Activated T-cell treated with anti-CD3 and anti-CD28 coated beads, Interleukin-2, amount 50 U/mL, for 24 hours (primary cell): ENCODE data around the gene TSPAN32.

Experiments
- DNase-seq: peaks from one replicate; pipeline ENCODE4 v3.0.0-alpha.2; 2020
- H3K27ac Mint-ChIP-seq: 2 replicates; pipeline ENCODE4 v1.8.0; 2020; ENCODE audit warnings: mild to moderate bottlenecking, mixed read lengths
- H3K27me3 Mint-ChIP-seq: 2 replicates; pipeline ENCODE4 v1.8.0; 2020; ENCODE audit warnings: mixed read lengths
- H3K36me3 Mint-ChIP-seq: 2 replicates; pipeline ENCODE4 v1.8.0; 2020; ENCODE audit warnings: low read depth, mixed read lengths
- H3K4me1 Mint-ChIP-seq: 2 replicates; pipeline ENCODE4 v1.8.0; 2020; ENCODE audit warnings: low read depth, mixed read lengths
- H3K4me3 Mint-ChIP-seq: 2 replicates; pipeline ENCODE4 v1.8.0; 2020; ENCODE audit warnings: mild to moderate bottlenecking, moderate library complexity, mixed read lengths
- H3K9me3 Mint-ChIP-seq: 2 replicates; pipeline ENCODE4 v1.8.0; 2020; ENCODE audit warnings: mixed read lengths

The TSPAN32 gene

DNA sequence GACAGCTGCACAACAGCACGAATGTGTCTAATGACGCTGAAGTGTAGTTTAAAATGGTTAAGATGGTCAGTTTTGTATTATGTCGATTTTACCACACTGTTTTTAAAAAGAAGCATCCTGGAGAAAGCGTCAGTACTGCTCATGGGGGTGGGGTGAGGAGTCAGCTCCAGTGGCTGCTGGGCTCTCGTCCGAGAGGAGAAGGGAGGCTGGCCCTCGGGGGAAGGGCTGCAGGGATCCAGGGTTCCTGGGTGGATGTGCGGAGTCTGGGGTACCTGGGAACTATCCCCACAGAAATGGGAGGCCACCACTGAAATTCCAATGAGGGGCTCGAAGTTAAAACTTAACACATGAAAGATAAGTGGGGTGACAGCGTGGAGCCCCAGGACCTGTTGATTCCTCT, 12.0 kb upstream of the TSPAN32 start:
- DNase-seq, result no peak
- H3K27me3 Mint-ChIP-seq, result no peaks in the 10 kb centered on the region
- no peaks in the 10 kb centered on the region for H3K9me3 Mint-ChIP-seq
- H3K4me1 Mint-ChIP-seq, result peaks cover 15% of the 10 kb centered on the region
- H3K4me3 Mint-ChIP-seq, result no peak overlapping the region
- no peaks in the 10 kb centered on the region for H3K36me3 Mint-ChIP-seq
- no peak overlapping the region for H3K27ac Mint-ChIP-seq

DNA sequence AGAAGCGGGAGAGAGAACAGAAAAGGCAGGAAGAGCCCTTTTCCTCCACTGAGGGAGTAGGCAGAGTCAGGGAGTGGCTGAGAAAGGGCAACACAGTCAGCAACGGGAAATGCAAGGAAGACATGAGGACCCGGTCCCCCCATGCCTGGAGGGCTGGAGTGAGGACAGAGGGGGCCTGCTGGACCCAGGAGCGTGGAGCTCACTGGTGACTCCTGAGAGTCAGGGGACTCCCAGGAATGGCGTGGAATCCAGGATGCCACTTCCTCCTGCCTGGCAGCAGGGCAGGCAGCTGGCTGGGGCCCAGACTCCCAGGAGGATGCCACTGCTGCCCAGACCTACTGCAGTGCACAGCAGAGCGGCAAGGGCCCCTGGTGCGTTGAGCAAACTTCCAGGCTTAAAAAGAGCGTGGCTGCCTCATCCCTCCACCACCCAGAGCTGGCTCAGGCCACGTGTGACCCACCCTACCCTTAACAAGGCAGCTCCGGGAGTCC, 11.4 kb upstream of the TSPAN32 start:
- no peak for DNase-seq
- H3K27ac Mint-ChIP-seq, result no peak overlapping the region
- no peaks in the 10 kb centered on the region for H3K27me3 Mint-ChIP-seq
- no peaks in the 10 kb centered on the region for H3K9me3 Mint-ChIP-seq
- no peaks in the 10 kb centered on the region for H3K36me3 Mint-ChIP-seq
- H3K4me1 Mint-ChIP-seq, result peaks cover 15% of the 10 kb centered on the region
- no peak overlapping the region for H3K4me3 Mint-ChIP-seq

DNA sequence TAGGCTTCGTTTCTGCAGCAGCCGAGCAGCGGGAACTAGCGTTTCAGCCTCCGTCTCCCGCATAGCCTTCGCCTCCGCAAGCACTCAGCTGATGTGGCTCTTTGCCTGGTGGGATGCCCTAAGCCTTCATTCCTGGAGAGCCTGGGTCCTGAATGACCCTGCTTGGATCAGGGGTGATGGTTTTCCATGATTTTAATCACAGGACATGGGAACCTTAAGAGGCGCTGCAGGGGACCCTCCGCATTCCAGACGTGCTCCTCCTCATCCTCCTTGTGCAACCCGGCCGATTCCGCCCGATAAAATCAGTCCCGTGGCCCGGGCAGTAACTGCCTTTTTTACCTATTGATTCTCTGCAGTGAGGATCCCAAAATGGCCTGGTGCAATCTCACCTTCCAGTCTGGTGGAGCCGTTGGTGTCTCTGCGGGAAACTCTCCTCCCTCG, 8.3 kb upstream of the TSPAN32 start:
- Mint-ChIP-seq H3K4me3 (no peak overlapping the region), H3K27me3 (no peaks in the 10 kb centered on the region), H3K27ac (no peak overlapping the region), H3K9me3 (no peaks in the 10 kb centered on the region), H3K36me3 (peaks cover 4% of the 10 kb centered on the region), H3K4me1 (peaks cover 18% of the 10 kb centered on the region)
- no peak for DNase-seq

DNA sequence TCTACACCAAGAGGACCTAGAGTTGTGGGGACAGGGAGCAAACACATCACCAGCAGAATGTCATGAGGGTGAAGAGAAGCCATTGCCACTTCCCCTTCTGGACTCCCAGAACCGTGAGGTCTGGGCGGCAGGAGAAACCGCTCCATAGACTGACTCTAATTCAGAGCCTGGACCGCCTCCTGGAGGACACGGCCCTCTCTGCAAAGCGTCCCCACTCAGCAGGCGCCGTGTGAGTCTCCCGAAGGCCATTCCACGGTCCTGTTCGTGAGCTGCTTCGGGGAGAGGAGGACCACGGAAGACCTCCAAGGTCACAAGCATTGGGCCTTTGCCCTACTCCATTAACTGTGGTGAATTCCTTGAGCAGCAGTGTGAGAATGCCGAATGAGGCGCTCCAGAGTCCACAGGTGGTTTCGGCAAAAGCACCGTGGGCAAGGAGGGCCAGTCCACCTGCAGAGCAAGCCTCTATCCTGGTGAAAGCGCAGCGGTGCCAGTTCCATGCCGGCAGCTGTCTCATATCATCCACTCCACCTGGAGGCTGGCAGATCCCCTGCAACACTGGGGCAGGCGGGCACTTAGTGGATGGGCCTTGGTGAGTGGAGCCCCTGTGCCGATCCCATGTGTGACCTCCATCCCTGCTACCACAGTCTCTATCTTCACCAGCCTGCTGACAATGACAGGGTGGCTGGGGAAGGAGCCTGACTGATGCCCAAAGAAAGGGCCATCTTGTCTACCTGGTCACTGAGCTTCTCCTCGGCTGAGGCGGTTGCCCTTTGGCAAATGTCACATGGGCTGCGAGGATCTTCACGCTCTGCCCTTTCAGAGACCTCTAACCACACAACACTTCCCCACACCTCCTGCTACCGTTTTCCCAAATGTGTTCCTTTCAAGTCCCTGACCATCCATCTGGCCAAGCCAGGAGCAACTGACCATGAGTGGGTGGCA, 7.6 kb upstream of the TSPAN32 start:
- peak; percentile 31 for DNase-seq
- Mint-ChIP-seq H3K27ac (no peak overlapping the region), H3K27me3 (no peaks in the 10 kb centered on the region), H3K4me3 (no peak overlapping the region), H3K9me3 (no peaks in the 10 kb centered on the region), H3K36me3 (peaks cover 4% of the 10 kb centered on the region), H3K4me1 (peaks cover 18% of the 10 kb centered on the region)

DNA sequence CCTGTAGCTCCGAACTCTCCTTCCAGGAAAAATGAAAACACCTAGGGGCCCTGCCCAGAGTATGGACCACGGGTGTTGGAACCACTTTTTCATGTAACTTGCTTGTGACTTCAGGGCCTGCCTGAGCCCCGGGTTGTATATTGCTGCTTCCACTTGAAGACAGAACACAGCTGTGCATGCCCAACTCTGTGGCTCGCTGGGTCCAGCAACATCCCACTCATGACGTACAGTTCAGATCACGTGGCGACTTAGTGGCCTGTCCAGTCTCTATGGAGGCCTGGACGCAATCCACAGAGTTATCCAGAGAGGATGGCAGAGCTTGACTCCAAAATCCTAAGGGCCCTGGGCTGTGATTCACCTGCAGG, 6.9 kb upstream of the TSPAN32 start:
- no peaks in the 10 kb centered on the region for H3K9me3 Mint-ChIP-seq
- H3K36me3 Mint-ChIP-seq, result peaks cover 4% of the 10 kb centered on the region
- no peak for DNase-seq
- no peak overlapping the region for H3K27ac Mint-ChIP-seq
- H3K4me1 Mint-ChIP-seq, result peaks cover 23% of the 10 kb centered on the region
- H3K4me3 Mint-ChIP-seq, result no peak overlapping the region
- H3K27me3 Mint-ChIP-seq, result no peaks in the 10 kb centered on the region

DNA sequence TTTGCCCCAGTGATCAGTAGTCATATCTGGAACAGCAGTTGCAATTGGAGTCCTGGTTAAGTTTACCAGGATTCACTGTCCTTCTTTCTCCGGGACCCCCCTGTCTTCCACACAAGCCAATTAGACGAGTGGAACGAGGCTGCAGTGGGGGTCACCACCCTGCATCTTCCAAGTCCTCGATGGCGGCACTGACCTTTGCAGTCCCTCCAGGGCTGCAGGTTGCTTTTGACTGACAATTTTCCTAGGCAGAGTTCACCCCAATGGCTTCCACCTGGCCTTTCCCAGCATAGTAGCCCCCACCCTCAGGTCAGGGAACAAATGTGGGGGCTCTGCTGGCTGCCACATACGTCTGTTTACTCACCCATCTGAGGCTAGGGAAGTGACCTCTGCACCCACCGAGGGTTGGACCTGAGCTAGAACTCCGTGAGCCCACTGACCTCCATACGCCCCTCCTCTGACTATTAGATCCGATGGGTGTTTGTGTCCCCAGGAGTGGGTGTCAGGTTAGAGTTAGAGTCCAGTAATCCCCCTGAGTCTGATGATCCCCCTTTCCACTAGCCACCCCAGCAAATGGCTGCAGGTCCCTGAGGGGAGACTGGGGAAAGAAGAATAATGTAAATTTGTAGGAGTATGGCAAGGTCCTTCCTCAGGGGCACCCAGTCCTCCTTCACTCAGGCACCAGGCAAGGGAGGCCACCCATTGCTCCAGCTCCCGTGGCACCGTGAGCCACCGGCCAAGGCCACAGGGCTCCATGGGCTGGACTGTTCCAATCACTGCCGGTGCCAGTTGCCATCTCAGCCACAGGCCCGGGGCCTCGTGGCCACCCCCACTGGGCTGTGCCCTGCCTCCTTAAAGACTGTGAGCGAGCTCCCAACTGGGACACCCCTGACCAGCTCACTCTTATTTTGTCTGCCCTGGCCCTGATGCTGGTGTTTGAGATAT, 5.6 kb upstream of the TSPAN32 start:
- no peaks in the 10 kb centered on the region for H3K27me3 Mint-ChIP-seq
- H3K4me1 Mint-ChIP-seq, result peaks cover 32% of the 10 kb centered on the region
- H3K36me3 Mint-ChIP-seq, result peaks cover 4% of the 10 kb centered on the region
- no peak overlapping the region for H3K4me3 Mint-ChIP-seq
- H3K9me3 Mint-ChIP-seq, result no peaks in the 10 kb centered on the region
- peak; percentile 19 for DNase-seq
- peak overlapping the region; percentile 22 for H3K27ac Mint-ChIP-seq

DNA sequence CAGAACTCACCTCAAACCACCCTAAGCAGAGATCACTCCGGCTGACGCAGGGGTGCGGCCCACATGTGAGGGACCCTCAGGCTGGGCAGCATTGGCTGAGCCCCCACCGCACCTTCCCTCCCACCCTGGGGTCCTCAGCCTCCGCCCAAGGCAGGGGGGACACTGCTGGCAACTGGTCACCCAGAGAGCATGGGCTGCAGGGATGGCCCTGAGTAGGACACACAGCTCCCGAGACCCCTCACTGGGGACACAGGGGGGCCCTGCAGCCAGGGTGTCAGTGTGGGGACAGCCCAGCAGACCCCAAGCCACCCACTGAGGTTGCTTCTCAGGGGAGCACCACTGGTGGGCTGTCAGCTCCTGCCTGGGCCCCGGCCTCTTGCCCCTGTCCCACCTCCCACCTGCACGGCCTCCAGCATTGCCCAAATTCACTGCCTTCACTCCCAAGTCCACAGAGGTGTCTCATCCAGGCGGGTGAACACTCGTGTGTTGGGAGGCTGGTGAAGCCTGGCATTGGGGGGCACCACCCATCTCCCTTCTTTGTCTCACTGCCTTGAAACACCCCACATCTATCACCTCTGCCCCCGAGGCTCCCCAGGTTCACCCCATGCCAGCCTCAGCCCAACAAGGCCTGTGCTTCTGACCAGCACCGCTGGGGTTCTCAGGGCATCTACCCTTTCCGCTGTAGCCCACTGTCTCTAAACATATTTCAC, 4.7 kb upstream of the TSPAN32 start:
- H3K4me3 Mint-ChIP-seq, result no peak overlapping the region
- DNase-seq, result no peak
- peaks cover 40% of the 10 kb centered on the region for H3K4me1 Mint-ChIP-seq
- no peaks in the 10 kb centered on the region for H3K9me3 Mint-ChIP-seq
- peaks cover 6% of the 10 kb centered on the region for H3K36me3 Mint-ChIP-seq
- no peaks in the 10 kb centered on the region for H3K27me3 Mint-ChIP-seq
- peak overlapping the region; percentile 32 for H3K27ac Mint-ChIP-seq

DNA sequence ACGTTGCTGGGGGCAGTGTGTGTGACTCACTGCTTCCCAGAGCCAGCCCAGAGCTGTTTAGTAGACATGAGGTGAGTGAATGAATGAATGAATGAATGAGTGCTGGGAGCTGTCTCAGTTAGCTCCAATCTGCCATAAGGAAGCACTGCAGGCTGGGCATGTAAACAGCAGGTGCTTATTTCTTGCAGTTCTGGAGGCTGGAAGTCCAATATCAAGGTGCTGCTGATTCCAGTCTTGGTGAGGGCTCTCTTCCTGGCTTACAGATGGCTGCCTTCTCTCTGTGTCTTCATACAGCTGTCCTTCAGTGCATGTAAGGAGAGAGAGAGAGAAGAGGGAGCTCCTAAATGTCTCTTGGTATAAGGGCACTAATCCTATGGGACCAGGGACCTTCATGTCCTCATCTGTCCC, 4.2 kb upstream of the TSPAN32 start:
- no peaks in the 10 kb centered on the region for H3K9me3 Mint-ChIP-seq
- peaks cover 42% of the 10 kb centered on the region for H3K4me1 Mint-ChIP-seq
- H3K4me3 Mint-ChIP-seq, result no peak overlapping the region
- no peak for DNase-seq
- peaks cover 6% of the 10 kb centered on the region for H3K36me3 Mint-ChIP-seq
- no peaks in the 10 kb centered on the region for H3K27me3 Mint-ChIP-seq
- peak overlapping the region; percentile 32 for H3K27ac Mint-ChIP-seq

DNA sequence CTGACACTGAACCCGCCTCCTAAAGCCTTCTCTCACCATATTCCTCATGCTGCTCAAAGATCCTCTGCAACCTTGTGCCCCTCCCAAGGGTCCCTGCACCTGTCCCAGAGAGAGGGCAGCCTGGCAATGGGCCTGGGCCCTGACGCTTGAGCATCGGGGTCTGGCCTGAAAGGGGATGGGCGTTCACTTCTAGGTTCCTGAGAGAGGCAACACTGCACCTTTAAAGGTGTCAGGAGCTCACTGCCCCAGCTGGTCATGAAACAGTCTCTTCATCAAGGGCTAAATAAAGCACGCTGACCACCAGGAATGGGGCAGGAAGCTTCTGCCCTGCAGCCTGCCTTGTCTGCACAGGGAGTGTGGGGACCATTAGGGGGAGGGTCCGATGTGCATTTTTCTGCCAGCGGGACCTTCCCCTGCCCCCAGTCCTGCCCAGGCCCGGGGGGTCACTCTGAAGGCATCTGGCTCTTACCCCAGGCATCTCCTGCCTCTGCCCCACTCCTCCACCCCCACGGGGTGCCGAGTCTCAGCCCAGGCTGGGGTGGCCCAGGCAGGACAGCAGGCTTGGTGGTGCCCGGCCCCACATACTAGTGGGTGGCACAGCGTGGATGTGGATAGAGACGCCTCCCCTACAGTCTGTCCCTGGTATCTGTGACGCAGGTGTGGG, 3.5 kb upstream of the TSPAN32 start:
- peak overlapping the region; percentile 17 for H3K27ac Mint-ChIP-seq
- H3K27me3 Mint-ChIP-seq, result no peaks in the 10 kb centered on the region
- peaks cover 48% of the 10 kb centered on the region for H3K4me1 Mint-ChIP-seq
- DNase-seq, result no peak
- H3K4me3 Mint-ChIP-seq, result no peak overlapping the region
- H3K36me3 Mint-ChIP-seq, result peaks cover 6% of the 10 kb centered on the region
- no peaks in the 10 kb centered on the region for H3K9me3 Mint-ChIP-seq

DNA sequence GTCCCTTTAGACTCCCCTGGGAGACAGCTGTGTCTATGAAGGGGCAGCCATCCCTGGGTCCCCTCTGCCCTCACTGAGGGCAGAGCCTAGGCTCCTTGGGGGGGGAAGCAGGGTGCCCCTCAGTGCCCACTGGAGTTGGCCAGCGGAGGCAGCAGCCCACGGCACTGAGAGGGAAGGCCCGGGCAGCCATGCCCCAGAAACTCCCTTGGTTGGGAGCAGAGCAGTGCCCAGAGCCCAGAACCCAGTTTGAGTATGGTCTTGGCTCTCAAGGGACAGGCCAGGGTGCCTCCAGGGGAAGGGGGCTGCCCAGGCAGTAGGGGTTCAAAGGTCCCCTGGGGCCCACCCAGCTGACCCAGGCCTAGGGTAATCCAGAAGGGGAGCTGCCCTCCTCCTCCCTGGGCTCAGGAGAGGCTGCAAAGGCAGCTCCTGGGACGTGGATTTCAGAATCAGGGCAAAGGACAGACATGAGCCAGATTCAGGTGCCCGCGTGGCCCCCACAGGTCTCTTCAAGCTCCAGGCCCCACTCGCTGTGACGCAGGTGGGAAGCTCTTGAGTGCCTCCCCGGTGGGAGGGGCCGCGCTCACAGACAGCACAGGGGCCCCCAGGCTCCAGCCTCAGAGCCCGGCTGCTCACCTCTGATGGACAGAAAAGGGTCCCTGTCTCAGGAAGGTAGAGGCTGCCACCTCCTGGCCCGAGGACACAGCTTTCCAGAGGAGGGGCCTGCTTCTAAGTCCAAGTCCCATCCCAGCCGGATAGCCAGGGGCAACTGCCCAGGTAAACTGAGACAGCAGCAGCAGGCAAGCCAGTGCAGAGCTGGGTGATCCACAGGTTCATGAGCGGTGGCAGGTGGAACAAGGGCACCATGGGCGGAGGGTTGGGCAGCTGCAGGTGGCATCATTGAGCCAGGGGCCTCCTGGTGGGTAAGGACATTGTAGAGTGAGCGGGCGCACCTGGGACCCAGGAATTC, 2.7 kb upstream of the TSPAN32 start:
- H3K4me3 Mint-ChIP-seq, result peak overlapping the region; percentile 18
- H3K27me3 Mint-ChIP-seq, result no peaks in the 10 kb centered on the region
- peak; percentile 65 for DNase-seq

DNA sequence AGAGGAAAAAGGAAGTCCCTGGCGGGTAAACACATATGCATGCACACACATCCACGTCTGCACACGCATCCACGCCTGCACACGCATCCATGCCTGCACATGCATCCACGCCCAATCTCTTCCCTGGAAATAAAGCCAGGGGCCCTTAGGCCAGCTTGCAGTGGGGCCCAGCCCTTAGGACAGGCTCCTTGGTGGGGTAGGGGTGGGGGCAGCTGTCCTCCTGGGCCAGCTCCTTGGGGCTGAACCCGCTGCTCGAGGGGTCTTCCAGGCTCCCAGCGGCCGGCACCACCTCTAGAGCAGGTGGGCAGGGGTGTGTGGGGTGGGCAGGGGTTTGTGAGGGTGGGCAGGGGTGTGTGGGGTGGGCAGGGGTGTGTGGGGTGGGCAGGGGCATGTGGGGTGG, 2.0 kb upstream of the TSPAN32 start:
- peak overlapping the region; percentile 52 for H3K27ac Mint-ChIP-seq

More for the DNA sequence above, 2.7 kb upstream of the TSPAN32 start:
- H3K9me3 Mint-ChIP-seq, result no peaks in the 10 kb centered on the region
- H3K27ac Mint-ChIP-seq, result peak overlapping the region; percentile 52
- peaks cover 6% of the 10 kb centered on the region for H3K36me3 Mint-ChIP-seq
- H3K4me1 Mint-ChIP-seq, result peaks cover 54% of the 10 kb centered on the region

DNA sequence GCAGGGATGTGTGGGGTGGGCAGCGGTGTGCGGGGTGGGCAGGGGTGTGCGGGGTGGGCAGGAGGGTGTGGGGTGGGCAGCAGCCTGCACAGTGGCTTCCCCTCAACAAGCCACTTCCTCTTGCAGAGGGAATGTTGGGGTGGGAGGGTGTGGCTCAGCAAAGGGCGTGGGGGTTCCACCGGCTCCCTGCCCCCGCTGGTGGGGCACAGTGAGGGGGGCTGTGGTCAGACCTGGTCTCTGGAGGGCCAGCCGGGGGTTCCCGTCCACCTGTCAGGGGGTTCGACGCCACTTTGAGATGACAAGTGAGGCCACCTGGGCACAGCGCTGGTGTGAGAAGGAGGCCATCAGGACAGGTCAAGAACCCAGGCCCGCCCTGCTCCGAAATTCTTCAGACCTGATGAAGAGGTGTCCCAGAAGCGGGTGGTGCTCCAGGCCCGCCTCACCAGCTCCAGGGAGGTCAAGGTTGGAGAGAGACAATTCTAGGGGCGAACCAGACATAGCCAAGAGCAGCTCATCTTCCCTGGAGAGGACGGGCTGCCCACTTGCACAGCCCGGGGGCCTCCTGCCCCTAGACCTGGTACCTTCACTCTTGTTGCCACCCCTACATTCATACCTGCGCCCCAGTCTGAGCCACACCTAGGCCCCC, 1.4 kb upstream of the TSPAN32 start:
- H3K27ac Mint-ChIP-seq, result peak overlapping the region; percentile 93
- H3K27me3 Mint-ChIP-seq, result no peaks in the 10 kb centered on the region
- H3K4me3 Mint-ChIP-seq, result peak overlapping the region; percentile 89
- H3K9me3 Mint-ChIP-seq, result no peaks in the 10 kb centered on the region
- DNase-seq, result peak; percentile 48
- H3K36me3 Mint-ChIP-seq, result peaks cover 6% of the 10 kb centered on the region
- peaks cover 63% of the 10 kb centered on the region for H3K4me1 Mint-ChIP-seq

More for the DNA sequence above, 2.0 kb upstream of the TSPAN32 start:
- H3K4me3 Mint-ChIP-seq, result no peak overlapping the region
- no peaks in the 10 kb centered on the region for H3K27me3 Mint-ChIP-seq
- no peak for DNase-seq
- peaks cover 57% of the 10 kb centered on the region for H3K4me1 Mint-ChIP-seq
- H3K36me3 Mint-ChIP-seq, result peaks cover 6% of the 10 kb centered on the region
- no peaks in the 10 kb centered on the region for H3K9me3 Mint-ChIP-seq
